ENCODE results near the gene CBFB.
"Not testable (repeated sequence)": the region's sequence is repeated elsewhere in the genome, so short reads cannot be mapped to it uniquely, and the experiment has no call there.

CBFB gene

DNA sequence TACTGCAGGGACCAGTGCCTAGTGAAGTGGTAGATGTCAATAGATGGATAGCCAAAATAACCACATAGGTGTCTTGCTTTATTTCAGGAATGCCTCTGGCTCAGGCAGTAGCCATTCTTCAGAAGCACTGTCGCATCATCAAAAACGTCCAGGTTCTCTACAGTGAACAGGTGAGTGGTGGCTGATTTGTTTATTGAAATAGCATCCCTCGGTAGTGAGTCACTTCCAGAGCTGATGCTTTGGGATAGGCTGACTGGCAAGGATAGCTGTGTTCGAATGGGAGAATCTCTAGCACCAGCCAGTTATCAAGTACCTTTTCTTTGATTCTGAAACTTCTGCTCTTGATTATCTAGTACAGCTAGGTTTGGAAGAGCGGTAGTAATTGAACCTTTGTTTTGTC, 91.1 kb downstream of the CBFB start:
- Histone ChIP-seq H3K27me3 (replicated peaks; ENCODE audit: control insufficient read depth, insufficient read depth, low read length) (no peaks in the 10 kb centered on the region), H3K4me3 (replicated peaks; ENCODE audit: low read depth, low read length) (no peak overlapping the region), H3K36me3 (ENCODE audit: control insufficient read depth, insufficient read depth, low read length) (peaks cover 9% of the 10 kb centered on the region)
- no peak for DNase-seq (ENCODE audit: extremely low read depth, insufficient read length)
- TF ChIP-seq, protein P1, sequence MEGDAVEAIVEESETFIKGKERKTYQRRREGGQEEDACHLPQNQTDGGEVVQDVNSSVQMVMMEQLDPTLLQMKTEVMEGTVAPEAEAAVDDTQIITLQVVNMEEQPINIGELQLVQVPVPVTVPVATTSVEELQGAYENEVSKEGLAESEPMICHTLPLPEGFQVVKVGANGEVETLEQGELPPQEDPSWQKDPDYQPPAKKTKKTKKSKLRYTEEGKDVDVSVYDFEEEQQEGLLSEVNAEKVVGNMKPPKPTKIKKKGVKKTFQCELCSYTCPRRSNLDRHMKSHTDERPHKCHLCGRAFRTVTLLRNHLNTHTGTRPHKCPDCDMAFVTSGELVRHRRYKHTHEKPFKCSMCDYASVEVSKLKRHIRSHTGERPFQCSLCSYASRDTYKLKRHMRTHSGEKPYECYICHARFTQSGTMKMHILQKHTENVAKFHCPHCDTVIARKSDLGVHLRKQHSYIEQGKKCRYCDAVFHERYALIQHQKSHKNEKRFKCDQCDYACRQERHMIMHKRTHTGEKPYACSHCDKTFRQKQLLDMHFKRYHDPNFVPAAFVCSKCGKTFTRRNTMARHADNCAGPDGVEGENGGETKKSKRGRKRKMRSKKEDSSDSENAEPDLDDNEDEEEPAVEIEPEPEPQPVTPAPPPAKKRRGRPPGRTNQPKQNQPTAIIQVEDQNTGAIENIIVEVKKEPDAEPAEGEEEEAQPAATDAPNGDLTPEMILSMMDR (IDR thresholded peaks at IDR 0.05; ENCODE audit: insufficient read depth, low read length, poor library complexity, severe bottlenecking): no peak

DNA sequence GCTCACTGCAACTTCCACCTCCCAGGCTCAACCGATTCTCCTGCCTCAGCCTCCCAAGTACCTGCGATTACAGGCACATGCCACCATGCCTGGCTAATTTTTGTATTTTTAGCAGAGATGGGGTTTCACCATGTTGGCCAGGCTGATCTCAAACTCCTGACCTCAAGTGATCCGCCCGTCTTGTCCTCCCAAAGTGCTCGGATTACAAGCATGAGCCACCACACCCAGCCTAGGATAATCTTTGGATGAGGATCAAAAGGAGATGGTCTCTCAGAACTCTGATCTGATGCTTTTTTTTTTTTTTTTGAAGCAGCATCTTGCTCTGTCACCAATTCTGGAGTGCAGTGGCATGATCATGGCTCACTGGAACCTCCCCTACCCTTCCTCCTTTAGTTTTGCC, 93.8 kb downstream of the CBFB start:
- H3K27me3 ChIP-seq (replicated peaks; ENCODE audit: control insufficient read depth, insufficient read depth, low read length); H3K4me3 ChIP-seq (replicated peaks; ENCODE audit: low read depth, low read length); H3K36me3 ChIP-seq (ENCODE audit: control insufficient read depth, insufficient read depth, low read length); DNase-seq (ENCODE audit: extremely low read depth, insufficient read length): not testable (repeated sequence)

- no peak for DNase-seq (ENCODE audit: extremely low read depth, insufficient read length)
- Histone ChIP-seq H3K4me3 (replicated peaks; ENCODE audit: low read depth, low read length) (no peak overlapping the region), H3K27me3 (replicated peaks; ENCODE audit: control insufficient read depth, insufficient read depth, low read length) (no peaks in the 10 kb centered on the region), H3K36me3 (ENCODE audit: control insufficient read depth, insufficient read depth, low read length) (no peaks in the 10 kb centered on the region; the same call in none of the 2 replicates)
- TF ChIP-seq, protein P1 (IDR thresholded peaks at IDR 0.05; ENCODE audit: insufficient read depth, low read length, poor library complexity, severe bottlenecking): no peak
Observed at GRCh38 chr16:67128417-67128816, 99.5 kb downstream of the CBFB start.

DNA sequence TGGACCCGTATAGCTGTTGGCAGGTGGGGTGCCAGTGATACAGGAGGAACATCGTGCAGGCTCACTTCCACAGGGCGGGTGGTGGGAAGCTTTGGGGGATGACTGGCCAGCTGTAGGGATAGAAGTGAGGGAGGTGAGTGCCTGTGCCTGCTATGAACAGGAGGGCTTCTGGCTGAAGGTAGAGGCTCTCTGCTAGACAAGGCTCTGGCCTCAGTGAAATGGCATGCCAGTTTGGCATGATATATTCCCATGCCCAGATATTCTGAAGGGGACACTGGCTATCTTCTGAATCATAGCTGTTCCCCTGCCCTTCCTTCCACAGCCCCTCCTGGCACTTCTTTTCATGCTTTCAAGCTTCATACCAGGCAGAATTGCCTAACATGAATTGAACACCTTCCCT, 99.9 kb downstream of the CBFB start:
- Histone ChIP-seq H3K27me3 (replicated peaks; ENCODE audit: control insufficient read depth, insufficient read depth, low read length) (no peaks in the 10 kb centered on the region), H3K36me3 (ENCODE audit: control insufficient read depth, insufficient read depth, low read length) (peaks cover under 1% of the 10 kb centered on the region), H3K4me3 (replicated peaks; ENCODE audit: low read depth, low read length) (no peak overlapping the region)
- TF ChIP-seq, protein P1 (IDR thresholded peaks at IDR 0.05; ENCODE audit: insufficient read depth, low read length, poor library complexity, severe bottlenecking): no peak
- no peak for DNase-seq (ENCODE audit: extremely low read depth, insufficient read length)

GRCh38 chr16:67129422-67129821, 100.5 kb downstream of the CBFB start:
- TF ChIP-seq, protein P1 (IDR thresholded peaks at IDR 0.05; ENCODE audit: insufficient read depth, low read length, poor library complexity, severe bottlenecking): no peak
- H3K36me3 ChIP-seq (ENCODE audit: control insufficient read depth, insufficient read depth, low read length): peaks cover 6% of the 10 kb centered on the region
- DNase-seq (ENCODE audit: extremely low read depth, insufficient read length): no peak
- no peaks in the 10 kb centered on the region for H3K27me3 ChIP-seq (replicated peaks; ENCODE audit: control insufficient read depth, insufficient read depth, low read length)
- H3K4me3 ChIP-seq (replicated peaks; ENCODE audit: low read depth, low read length): no peak overlapping the region

DNA sequence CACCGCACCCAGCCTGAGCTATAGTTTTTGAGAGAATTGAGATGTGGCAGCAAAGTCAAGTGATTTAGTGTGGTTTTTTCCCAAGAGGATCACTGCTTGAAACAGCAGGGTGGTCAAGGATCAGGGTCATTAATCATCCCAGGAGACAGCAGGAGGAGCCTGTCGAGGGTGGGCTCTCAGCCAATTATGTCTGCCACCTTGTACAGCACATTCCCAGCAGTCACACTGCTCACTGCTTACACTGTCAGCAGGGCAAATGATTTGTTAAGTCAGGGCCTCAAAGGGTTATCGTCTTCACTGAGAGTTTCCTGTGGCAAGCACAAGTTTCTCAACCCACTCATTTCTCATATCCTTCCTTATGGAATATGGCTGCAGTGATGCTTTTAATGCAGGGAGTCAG, 108.7 kb downstream of the CBFB start:
- DNase-seq (ENCODE audit: extremely low read depth, insufficient read length): no peak
- Histone ChIP-seq H3K27me3 (replicated peaks; ENCODE audit: control insufficient read depth, insufficient read depth, low read length) (no peaks in the 10 kb centered on the region), H3K36me3 (ENCODE audit: control insufficient read depth, insufficient read depth, low read length) (peaks cover 28% of the 10 kb centered on the region), H3K4me3 (replicated peaks; ENCODE audit: low read depth, low read length) (no peak overlapping the region)
- TF ChIP-seq, protein P1 (IDR thresholded peaks at IDR 0.05; ENCODE audit: insufficient read depth, low read length, poor library complexity, severe bottlenecking): no peak
